Stomach (tissue), 9 donors: ENCODE data around the gene CCDC71. TPM values are rescaled to one million over a fixed set of nuclear protein-coding genes. Genes with fewer than 3 reads are reported as not detected.

Experiments
- DNase-seq, 2 donors: peaks; one replicate each; pipeline versions ENCODE4 v3.0.0 to v3.0.0-alpha.2; 2013 to 2019
- H3K27ac ChIP-seq, 5 donors: fragments of 200-600 bp in 4 of 5; sonication (generic) in 4 of 5; one replicate each; pipeline ENCODE4 v1.5.1; 2013 to 2019; ENCODE audit warnings: mild to moderate bottlenecking in 1 of 5, moderate library complexity in 1 of 5
- H3K27me3 ChIP-seq, 3 donors: fragments of 200-600 bp; sonication (generic); one replicate each; pipeline ENCODE4 v1.5.1; 2017 to 2019; ENCODE audit warnings: mixed run types in 1 of 3
- H3K36me3 ChIP-seq, 4 donors: fragments of 200-600 bp; sonication (generic); 1 replicate in 3 of 4; 2 replicates in 1 of 4; pipeline ENCODE4 v1.5.1; 2016 to 2019
- H3K4me1 ChIP-seq, 4 donors: fragments of 200-600 bp; sonication (generic); one replicate each; pipeline ENCODE4 v1.5.1; 2016 to 2019
- H3K4me3 ChIP-seq, 4 donors: fragments of 200-600 bp; sonication (generic) in 3 of 4; one replicate each; pipeline ENCODE4 v1.5.1; 2016 to 2019; ENCODE audit warnings: mild to moderate bottlenecking in 1 of 4
- H3K9me3 ChIP-seq, 4 donors: fragments of 200-600 bp; sonication (generic); one replicate each; pipeline ENCODE4 v1.5.1; 2016 to 2019
- EP300 ChIP-seq: sonication (generic); formaldehyde crosslinking; IDR thresholded peaks from one replicate; pipeline ENCODE4 v1.6.1; 2017; ENCODE audit warnings: antibody characterized with exemption
- POLR2A ChIP-seq, 4 donors: fragments of 450-650 bp; IDR thresholded peaks; one replicate each; pipeline ENCODE4 v1.6.1; 2016; ENCODE audit warnings: antibody characterized with exemption in 4 of 4, control low read depth in 2 of 4, mild to moderate bottlenecking in 1 of 4, moderate library complexity in 1 of 4
- POLR2AphosphoS5 ChIP-seq, 3 donors: sonication (generic); formaldehyde crosslinking; IDR thresholded peaks; one replicate each; pipeline ENCODE4 v1.6.1; 2016; ENCODE audit warnings: antibody characterized with exemption in 3 of 3
- WGBS, 5 donors: extraction: QIAGEN DNeasy Blood & Tissue Kit in 3 of 5; methylation state at CpG; one replicate each; pipeline versions ENCODE4 v1.1.5 to v1.1.7; 2013 to 2018; 5-methylcytosine and 5-hydroxymethylcytosine counted together
- intact Hi-C: fragments of 100-400 bp; cut with DNase I; formaldehyde crosslinking; loops from one replicate; pipeline ENCODE4 v1.15.1; 2023; ENCODE audit warnings: low total_unique reads
- polyA plus RNA-seq, 3 donors: library from polyadenylated mRNA; stranded (reverse); fragments of 200-250 nt; gene quantifications; one replicate each; pipeline ENCODE4 v1.2.3, GENCODE V29; 2013
- total RNA-seq, 5 donors: library from RNA; depleted of rRNA; stranded (reverse); fragments of >200 nt; gene quantifications; one replicate each; pipeline versions ENCODE4 v1.1.0 to v1.2.3, GENCODE V29; 2014 to 2016
- TF ChIP-seq, protein P1 (sequence below), 7 experiments: fragments of 450-650 bp in 4 of 7; fragments of 200-600 bp in 3 of 7; sonication (generic) in 3 of 7; IDR thresholded peaks; one replicate each; pipeline ENCODE4 v1.5.1; 2016 to 2019; ENCODE audit warnings: antibody characterized with exemption in 7 of 7, control low read depth in 2 of 7, mild to moderate bottlenecking in 1 of 7
- donor health status: healthy with polysubstance abuse.
- donor health status: Bipolar disorder and iron deficiency.
- donor health status: healthy.

CCDC71 gene
- total and polyA plus RNA-seq, 8 donors = 2.3 to 22.6 (median 12.7) TPM

DNA sequence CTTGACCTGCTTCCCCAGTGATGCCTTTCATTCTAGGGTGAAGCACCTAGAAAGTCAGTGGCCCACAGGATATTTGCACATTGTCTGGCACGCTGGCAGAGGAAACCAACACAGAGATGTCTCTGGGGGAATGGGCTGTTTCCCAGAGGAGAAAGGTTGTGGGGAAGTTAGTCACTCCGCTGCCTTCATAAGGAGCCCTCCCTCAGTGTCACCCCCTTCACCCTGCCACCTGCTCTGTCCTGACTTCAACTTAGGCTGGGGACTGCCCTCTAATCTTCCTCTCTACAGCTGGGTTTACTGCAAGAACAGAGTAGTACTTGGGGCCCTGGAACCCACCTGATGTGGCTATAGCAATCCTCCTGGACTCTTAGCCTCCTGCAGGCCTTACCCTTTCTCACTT lies 10.9 kb upstream of the CCDC71 start:
- Histone ChIP-seq H3K27ac (no peak overlapping the region), H3K4me1 (peaks cover 14 to 36% (median 27%) of the 10 kb centered on the region in 4 donors), H3K27me3 (no peaks in the 10 kb centered on the region), H3K4me3 (no peak overlapping the region), H3K9me3 (no peaks in the 10 kb centered on the region), H3K36me3 (peaks cover 4 to 41% (median 32%) of the 10 kb centered on the region in 4 donors)
- TF ChIP-seq EP300 (no peak), POLR2AphosphoS5 (IDR thresholded peaks at IDR 0.05) (no peak), POLR2A (IDR thresholded peaks at IDR 0.05) (no peak)
- TF ChIP-seq, protein P1, sequence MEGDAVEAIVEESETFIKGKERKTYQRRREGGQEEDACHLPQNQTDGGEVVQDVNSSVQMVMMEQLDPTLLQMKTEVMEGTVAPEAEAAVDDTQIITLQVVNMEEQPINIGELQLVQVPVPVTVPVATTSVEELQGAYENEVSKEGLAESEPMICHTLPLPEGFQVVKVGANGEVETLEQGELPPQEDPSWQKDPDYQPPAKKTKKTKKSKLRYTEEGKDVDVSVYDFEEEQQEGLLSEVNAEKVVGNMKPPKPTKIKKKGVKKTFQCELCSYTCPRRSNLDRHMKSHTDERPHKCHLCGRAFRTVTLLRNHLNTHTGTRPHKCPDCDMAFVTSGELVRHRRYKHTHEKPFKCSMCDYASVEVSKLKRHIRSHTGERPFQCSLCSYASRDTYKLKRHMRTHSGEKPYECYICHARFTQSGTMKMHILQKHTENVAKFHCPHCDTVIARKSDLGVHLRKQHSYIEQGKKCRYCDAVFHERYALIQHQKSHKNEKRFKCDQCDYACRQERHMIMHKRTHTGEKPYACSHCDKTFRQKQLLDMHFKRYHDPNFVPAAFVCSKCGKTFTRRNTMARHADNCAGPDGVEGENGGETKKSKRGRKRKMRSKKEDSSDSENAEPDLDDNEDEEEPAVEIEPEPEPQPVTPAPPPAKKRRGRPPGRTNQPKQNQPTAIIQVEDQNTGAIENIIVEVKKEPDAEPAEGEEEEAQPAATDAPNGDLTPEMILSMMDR (IDR thresholded peaks at IDR 0.05) = no peak
- intact Hi-C loops = no loop called here
- no peak for DNase-seq
- 55 to 85% (median 79%) methylated on average over 2 of the region's 2 CpGs for WGBS, 5 donors

DNA sequence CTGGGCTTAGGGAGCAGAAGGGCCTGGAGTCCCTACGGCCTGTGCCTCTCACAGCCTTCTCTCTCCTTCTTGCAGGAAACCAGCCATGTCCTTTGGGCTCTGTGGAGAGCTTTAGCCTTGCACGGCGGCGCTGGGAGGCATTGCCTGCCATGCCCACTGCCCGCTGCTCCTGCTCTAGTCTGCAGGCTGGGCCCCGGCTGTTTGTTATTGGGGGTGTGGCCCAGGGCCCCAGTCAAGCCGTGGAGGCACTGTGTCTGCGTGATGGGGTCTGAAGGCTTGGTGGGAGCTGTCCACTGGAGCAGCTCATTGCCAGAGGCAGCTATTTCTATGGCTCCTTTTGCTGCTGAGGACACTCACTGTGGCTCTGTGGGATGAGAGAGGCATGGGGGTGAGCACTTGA lies 9.4 kb upstream of the CCDC71 start:
- no peaks in the 10 kb centered on the region for H3K9me3 ChIP-seq
- DNase-seq = no peak
- WGBS, 5 donors = 69 to 85% (median 79%) methylated on average over 8 of the region's 8 CpGs
- H3K4me3 ChIP-seq = no peak overlapping the region
- TF ChIP-seq, protein P1 (IDR thresholded peaks at IDR 0.05) = no peak
- TF ChIP-seq POLR2AphosphoS5 (IDR thresholded peaks at IDR 0.05) = no peak
- no peak for TF ChIP-seq POLR2A (IDR thresholded peaks at IDR 0.05)
- no peak for TF ChIP-seq EP300
- H3K27ac ChIP-seq = no peak overlapping the region
- peaks cover 4 to 41% (median 32%) of the 10 kb centered on the region in 4 donors for H3K36me3 ChIP-seq
- H3K27me3 ChIP-seq = no peaks in the 10 kb centered on the region
- peaks cover 23 to 47% (median 40%) of the 10 kb centered on the region in 4 donors for H3K4me1 ChIP-seq
- intact Hi-C loops = no loop called here

DNA sequence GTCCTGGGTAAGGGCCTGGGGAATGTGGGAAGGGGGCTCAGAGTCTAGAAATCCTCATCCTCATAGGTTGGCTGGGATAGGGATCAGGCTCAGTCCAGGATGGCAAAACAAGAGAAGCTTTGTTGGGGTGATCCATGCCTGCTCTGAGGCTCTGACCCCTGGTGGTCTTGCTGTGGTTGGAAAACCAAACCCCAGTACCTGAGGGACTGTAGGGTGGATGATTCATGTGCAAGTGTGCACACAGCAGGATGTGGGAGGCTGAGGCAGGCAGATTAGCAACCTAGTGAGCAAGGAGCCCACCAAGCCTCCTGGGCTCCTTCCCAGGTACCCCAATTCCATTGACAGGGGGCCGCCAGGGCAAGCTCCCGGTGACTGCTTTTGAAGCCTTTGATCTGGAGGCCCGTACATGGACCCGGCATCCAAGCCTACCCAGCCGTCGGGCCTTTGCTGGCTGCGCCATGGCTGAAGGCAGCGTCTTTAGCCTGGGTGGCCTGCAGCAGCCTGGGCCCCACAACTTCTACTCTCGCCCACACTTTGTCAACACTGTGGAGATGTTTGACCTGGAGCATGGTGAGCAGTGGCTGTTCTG lies 8.4 kb upstream of the CCDC71 start:
- peaks cover 23 to 52% (median 43%) of the 10 kb centered on the region in 4 donors for H3K4me1 ChIP-seq
- peak overlapping the region in 3 of 5 donors; percentile 26 to 90 (median 83) for H3K27ac ChIP-seq
- intact Hi-C loops = no loop called here
- 94 to 97% (median 94%) methylated on average over 9 of the region's 9 CpGs; no CpG with 5 or more reads in 1 of the 5 donors for WGBS, 5 donors
- DNase-seq = no peak
- no peak for TF ChIP-seq EP300
- TF ChIP-seq POLR2AphosphoS5 (IDR thresholded peaks at IDR 0.05) = no peak
- TF ChIP-seq, protein P1 (IDR thresholded peaks at IDR 0.05) = no peak
- no peak for TF ChIP-seq POLR2A (IDR thresholded peaks at IDR 0.05)
- no peaks in the 10 kb centered on the region for H3K9me3 ChIP-seq
- peaks cover 4 to 41% (median 32%) of the 10 kb centered on the region in 4 donors for H3K36me3 ChIP-seq
- no peaks in the 10 kb centered on the region for H3K27me3 ChIP-seq
- peak overlapping the region in 1 of 4 donors; percentile 72 for H3K4me3 ChIP-seq

DNA sequence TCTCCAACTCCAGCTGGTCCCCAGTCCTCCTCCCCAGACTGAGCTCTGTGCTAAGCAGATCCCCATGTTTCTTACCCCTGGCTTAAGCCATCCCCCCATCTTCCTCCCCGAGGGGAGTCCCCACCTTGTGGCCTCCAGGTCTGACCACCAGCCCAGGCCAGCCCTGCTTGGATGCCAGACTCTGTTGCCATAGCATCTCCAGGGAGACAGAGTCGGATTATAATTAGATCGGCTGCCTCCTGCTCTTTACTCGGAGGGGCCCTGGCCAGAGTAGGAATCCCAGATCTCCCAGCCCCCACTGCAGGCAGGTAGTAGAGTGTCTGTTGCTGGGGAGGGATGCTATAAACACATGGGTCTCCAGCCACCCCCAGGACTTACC lies 7.7 kb upstream of the CCDC71 start:
- Histone ChIP-seq H3K27me3 (no peaks in the 10 kb centered on the region), H3K4me3 (peak overlapping the region in 2 of 4 donors; percentile 72 to 85), H3K36me3 (peaks cover 4 to 41% (median 32%) of the 10 kb centered on the region in 4 donors), H3K27ac (peak overlapping the region in 4 of 5 donors; percentile 82 to 90 (median 84)), H3K9me3 (no peaks in the 10 kb centered on the region), H3K4me1 (peaks cover 23 to 52% (median 43%) of the 10 kb centered on the region in 4 donors)
- WGBS, 5 donors = 35 to 42% (median 37%) methylated on average over 4 of the region's 4 CpGs
- peak in 1 of 2 donors; percentile 79 for DNase-seq
- TF ChIP-seq POLR2AphosphoS5 (IDR thresholded peaks at IDR 0.05) (no peak), EP300 (no peak), POLR2A (IDR thresholded peaks at IDR 0.05) (no peak)
- TF ChIP-seq, protein P1 (IDR thresholded peaks at IDR 0.05) = no peak
- intact Hi-C loops = no loop called here
